Activated T-helper 17 cell treated with anti-CD3 and anti-CD28 coated beads, Interleukin-2, amount 50 U/mL, for 72 hours (primary cell): ENCODE results near the gene CLEC10A. TPM values are rescaled to one million over a fixed set of nuclear protein-coding genes. Genes with fewer than 3 reads are reported as not detected.
"Not testable (repeated sequence)": the region's sequence is repeated elsewhere in the genome, so short reads cannot be mapped to it uniquely, and the experiment has no call there.

Experiments
- ATAC-seq: fragments of 150-1000 bp; cut with Tn5 transposase; replicated peaks from 2 replicates; pipeline ENCODE4 v1.10.0; 2021; ENCODE audit warnings: mild to moderate bottlenecking, moderate library complexity
- H3K27ac Mint-ChIP-seq: one replicate; pipeline ENCODE4 v1.8.0; 2022; ENCODE audit warnings: mixed read lengths
- H3K27me3 Mint-ChIP-seq: one replicate; pipeline ENCODE4 v1.8.0; 2022; ENCODE audit warnings: mixed read lengths
- H3K36me3 Mint-ChIP-seq: one replicate; pipeline ENCODE4 v1.8.0; 2022; ENCODE audit warnings: low read depth, mild to moderate bottlenecking, mixed read lengths
- H3K4me1 Mint-ChIP-seq: one replicate; pipeline ENCODE4 v1.8.0; 2022; ENCODE audit warnings: mixed read lengths
- H3K4me3 Mint-ChIP-seq: one replicate; pipeline ENCODE4 v1.8.0; 2022; ENCODE audit warnings: mild to moderate bottlenecking, mixed read lengths
- H3K9me3 Mint-ChIP-seq: one replicate; pipeline ENCODE4 v1.8.0; 2022; ENCODE audit warnings: mixed read lengths
- total RNA-seq, 2 donors: library from RNA; stranded (reverse); gene quantifications; one replicate each; pipeline ENCODE4 v1.2.3, GENCODE V29; 2022

Gene CLEC10A
- total RNA-seq, 2 donors from 2014 or later = not detected

- Mint-ChIP-seq H3K27ac (no peak overlapping the region), H3K36me3 (no peaks in the 10 kb centered on the region), H3K27me3 (peaks cover 8% of the 10 kb centered on the region), H3K4me1 (peaks cover 8% of the 10 kb centered on the region), H3K9me3 (no peaks in the 10 kb centered on the region), H3K4me3 (no peak overlapping the region)
- ATAC-seq = no peak
Observed at GRCh38 chr17:7113273-7114071, 33.4 kb upstream of the CLEC10A start.

GRCh38 chr17:7112510-7113108 is 32.6 kb upstream of the CLEC10A start:
- Mint-ChIP-seq H3K27me3 (peaks cover 8% of the 10 kb centered on the region), H3K9me3 (no peaks in the 10 kb centered on the region), H3K27ac (no peak overlapping the region), H3K36me3 (no peaks in the 10 kb centered on the region), H3K4me1 (peaks cover 8% of the 10 kb centered on the region), H3K4me3 (no peak overlapping the region)
- no peak for ATAC-seq

- Mint-ChIP-seq H3K9me3 (no peaks in the 10 kb centered on the region), H3K27ac (no peak overlapping the region)
- ATAC-seq = no peak
Observed at GRCh38 chr17:7111784-7112509, 31.9 kb upstream of the CLEC10A start.

GRCh38 chr17:7110617-7111306 is 30.7 kb upstream of the CLEC10A start:
- Mint-ChIP-seq H3K27ac (peak overlapping the region; percentile 39), H3K36me3 (no peaks in the 10 kb centered on the region), H3K4me1 (peaks cover 8% of the 10 kb centered on the region), H3K27me3 (peaks cover 8% of the 10 kb centered on the region), H3K4me3 (no peak overlapping the region), H3K9me3 (no peaks in the 10 kb centered on the region)
- no peak for ATAC-seq

More at GRCh38 chr17:7111784-7112509, 31.9 kb upstream of the CLEC10A start:
- H3K4me3 Mint-ChIP-seq = no peak overlapping the region
- no peaks in the 10 kb centered on the region for H3K36me3 Mint-ChIP-seq
- peaks cover 8% of the 10 kb centered on the region for H3K4me1 Mint-ChIP-seq
- H3K27me3 Mint-ChIP-seq = peaks cover 8% of the 10 kb centered on the region

GRCh38 chr17:7109461-7110322 is 29.6 kb upstream of the CLEC10A start:
- H3K4me1 Mint-ChIP-seq = peaks cover 8% of the 10 kb centered on the region
- no peaks in the 10 kb centered on the region for H3K9me3 Mint-ChIP-seq

GRCh38 chr17:7108981-7109380 is 28.9 kb upstream of the CLEC10A start:
- no peak overlapping the region for H3K4me3 Mint-ChIP-seq
- H3K9me3 Mint-ChIP-seq = no peaks in the 10 kb centered on the region
- no peaks in the 10 kb centered on the region for H3K36me3 Mint-ChIP-seq
- peaks cover 8% of the 10 kb centered on the region for H3K4me1 Mint-ChIP-seq
- no peak for ATAC-seq
- no peak overlapping the region for H3K27ac Mint-ChIP-seq
- peaks cover 8% of the 10 kb centered on the region for H3K27me3 Mint-ChIP-seq

More at GRCh38 chr17:7109461-7110322, 29.6 kb upstream of the CLEC10A start:
- Mint-ChIP-seq H3K27ac (peak overlapping the region; percentile 10), H3K4me3 (no peak overlapping the region), H3K36me3 (no peaks in the 10 kb centered on the region), H3K27me3 (peaks cover 8% of the 10 kb centered on the region)
- ATAC-seq = peak; percentile 26

- ATAC-seq = no peak
- peaks cover 8% of the 10 kb centered on the region for H3K27me3 Mint-ChIP-seq
- no peak overlapping the region for H3K27ac Mint-ChIP-seq
- H3K9me3 Mint-ChIP-seq = no peaks in the 10 kb centered on the region
- peaks cover 8% of the 10 kb centered on the region for H3K4me1 Mint-ChIP-seq
- no peaks in the 10 kb centered on the region for H3K36me3 Mint-ChIP-seq
- H3K4me3 Mint-ChIP-seq = no peak overlapping the region
Observed at GRCh38 chr17:7108560-7108925, 28.5 kb upstream of the CLEC10A start.

- Mint-ChIP-seq H3K9me3 (no peaks in the 10 kb centered on the region), H3K4me1 (peaks cover 8% of the 10 kb centered on the region), H3K4me3 (no peak overlapping the region), H3K36me3 (no peaks in the 10 kb centered on the region), H3K27me3 (peaks cover 12% of the 10 kb centered on the region), H3K27ac (no peak overlapping the region)
- ATAC-seq = no peak
Observed at GRCh38 chr17:7107795-7108559, 27.9 kb upstream of the CLEC10A start.

GRCh38 chr17:7107012-7107754 is 27.1 kb upstream of the CLEC10A start:
- Mint-ChIP-seq H3K27me3 (peaks cover 17% of the 10 kb centered on the region), H3K27ac (no peak overlapping the region), H3K4me1 (peaks cover 8% of the 10 kb centered on the region), H3K4me3 (no peak overlapping the region), H3K9me3 (no peaks in the 10 kb centered on the region), H3K36me3 (no peaks in the 10 kb centered on the region)
- ATAC-seq = no peak

- H3K4me3 Mint-ChIP-seq = no peak overlapping the region
- H3K36me3 Mint-ChIP-seq = no peaks in the 10 kb centered on the region
- H3K9me3 Mint-ChIP-seq = no peaks in the 10 kb centered on the region
Observed at GRCh38 chr17:7102421-7102820, 22.4 kb upstream of the CLEC10A start.

GRCh38 chr17:7101531-7101930 is 21.5 kb upstream of the CLEC10A start:
- H3K4me3 Mint-ChIP-seq = no peak overlapping the region
- H3K9me3 Mint-ChIP-seq = no peaks in the 10 kb centered on the region
- ATAC-seq = no peak
- H3K4me1 Mint-ChIP-seq = no peaks in the 10 kb centered on the region
- peaks cover 20% of the 10 kb centered on the region for H3K27me3 Mint-ChIP-seq
- H3K27ac Mint-ChIP-seq = no peak overlapping the region
- no peaks in the 10 kb centered on the region for H3K36me3 Mint-ChIP-seq

More at GRCh38 chr17:7102421-7102820, 22.4 kb upstream of the CLEC10A start:
- Mint-ChIP-seq H3K4me1 (no peaks in the 10 kb centered on the region), H3K27ac (peak overlapping the region; percentile 4), H3K27me3 (peaks cover 22% of the 10 kb centered on the region)
- no peak for ATAC-seq

GRCh38 chr17:7100641-7101379 is 20.8 kb upstream of the CLEC10A start:
- H3K4me1 Mint-ChIP-seq, H3K9me3 Mint-ChIP-seq, H3K4me3 Mint-ChIP-seq, H3K27ac Mint-ChIP-seq, H3K36me3 Mint-ChIP-seq, ATAC-seq: not testable (repeated sequence)
- H3K27me3 Mint-ChIP-seq = peaks cover 20% of the 10 kb centered on the region
